HEK293T (cell line): ENCODE data around the gene KDM4C.

ENCODE experiments used
- CTBP1 ChIP-seq: fragments of 450-650 bp; IDR thresholded peaks from 2 replicates; pipeline ENCODE4 v1.6.1; 2016; ENCODE audit warnings: borderline replicate concordance
- LEF1 ChIP-seq: fragments of 450-650 bp; IDR thresholded peaks from 2 replicates; pipeline ENCODE4 v1.6.1; 2017; ENCODE audit warnings: mild to moderate bottlenecking, borderline replicate concordance
- TARDBP ChIP-seq: fragments of 450-650 bp; IDR thresholded peaks from 2 replicates; pipeline ENCODE4 v1.6.1; 2016
- TF ChIP-seq, protein P1 (sequence below): fragments of 450-650 bp; IDR thresholded peaks from 2 replicates; pipeline ENCODE4 v1.6.1; 2016

DNA sequence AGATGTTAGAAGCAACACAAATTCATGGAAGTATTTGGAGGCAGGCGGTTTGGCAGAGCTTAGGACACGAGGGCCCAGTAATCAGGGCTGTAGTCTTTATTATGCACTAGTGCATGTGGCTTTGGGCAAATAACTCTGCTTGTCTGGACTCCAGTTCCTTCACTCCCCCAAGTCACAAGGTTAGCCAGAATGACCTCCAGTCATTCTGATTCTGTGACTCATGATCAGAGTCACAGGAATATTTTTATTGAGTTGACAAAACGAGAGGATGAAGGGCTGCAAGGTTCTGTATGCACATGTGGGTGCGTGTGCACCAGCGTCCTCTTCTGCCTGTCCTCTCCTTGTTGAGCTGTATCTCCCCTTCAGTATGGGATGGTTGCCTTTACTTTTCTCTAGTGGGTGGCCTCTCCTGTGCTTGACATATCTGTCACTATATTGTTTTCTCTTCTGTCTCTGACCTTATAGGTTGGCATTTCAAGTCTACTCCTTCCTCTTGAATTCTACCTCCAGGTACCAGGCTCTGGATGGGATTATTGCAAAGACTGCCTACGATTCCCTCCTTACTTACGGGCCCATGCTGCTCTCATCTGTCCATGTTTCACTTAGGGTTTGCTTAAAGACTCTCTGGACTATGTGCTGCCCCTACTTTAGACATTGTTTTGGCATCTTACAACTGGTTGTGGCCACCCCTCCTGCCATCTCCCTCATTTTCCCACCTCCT is 94.6 kb downstream of the KDM4C start:
- no peak for TF ChIP-seq CTBP1
- TF ChIP-seq, protein P1, sequence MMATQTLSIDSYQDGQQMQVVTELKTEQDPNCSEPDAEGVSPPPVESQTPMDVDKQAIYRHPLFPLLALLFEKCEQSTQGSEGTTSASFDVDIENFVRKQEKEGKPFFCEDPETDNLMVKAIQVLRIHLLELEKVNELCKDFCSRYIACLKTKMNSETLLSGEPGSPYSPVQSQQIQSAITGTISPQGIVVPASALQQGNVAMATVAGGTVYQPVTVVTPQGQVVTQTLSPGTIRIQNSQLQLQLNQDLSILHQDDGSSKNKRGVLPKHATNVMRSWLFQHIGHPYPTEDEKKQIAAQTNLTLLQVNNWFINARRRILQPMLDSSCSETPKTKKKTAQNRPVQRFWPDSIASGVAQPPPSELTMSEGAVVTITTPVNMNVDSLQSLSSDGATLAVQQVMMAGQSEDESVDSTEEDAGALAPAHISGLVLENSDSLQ, result no peak
- TF ChIP-seq LEF1, result no peak
- no peak for TF ChIP-seq TARDBP
